Osteoblast (primary cell): ENCODE results near the gene SERPINI1. TPM values are rescaled to one million over a fixed set of nuclear protein-coding genes. Genes with fewer than 3 reads are reported as not detected.

Source experiments
- DNase-seq: peaks from one replicate; pipeline ENCODE4 v3.0.0; 2011; ENCODE audit warnings: low spot score, mixed read lengths; ENCODE audit not compliant: insufficient read length; ENCODE audit errors: missing footprints
- H2AFZ ChIP-seq: 2 replicates; pipeline ENCODE4 v1.6.0; 2011; ENCODE audit warnings: mild to moderate bottlenecking, low read length
- H3K27ac ChIP-seq: 2 replicates; pipeline ENCODE4 v1.5.1; 2011; ENCODE audit warnings: mild to moderate bottlenecking, low read depth, low read length, moderate library complexity
- H3K27me3 ChIP-seq: 2 replicates; pipeline ENCODE4 v1.6.0; 2012; ENCODE audit warnings: mild to moderate bottlenecking, control low read depth, inconsistent platforms, low read length, moderate library complexity; ENCODE audit not compliant: insufficient read depth
- H3K36me3 ChIP-seq: 2 replicates; pipeline ENCODE4 v1.5.1; 2011; ENCODE audit warnings: mild to moderate bottlenecking, low read length, control low read depth, moderate library complexity; ENCODE audit not compliant: insufficient read depth
- H3K4me1 ChIP-seq: 2 replicates; pipeline ENCODE4 v1.5.1; 2011; ENCODE audit warnings: mild to moderate bottlenecking, low read length, control low read depth, moderate library complexity; ENCODE audit not compliant: insufficient read depth
- H3K4me2 ChIP-seq: 2 replicates; pipeline ENCODE4 v1.6.0; 2011; ENCODE audit warnings: mild to moderate bottlenecking, low read length; ENCODE audit not compliant: insufficient read depth
- H3K4me3 ChIP-seq: fragments of 200-600 bp; sonication (generic); 3 replicates; pipeline ENCODE4 v1.5.1; 2012; ENCODE audit warnings: mild to moderate bottlenecking, low read length, inconsistent platforms; ENCODE audit not compliant: insufficient read depth
- H3K79me2 ChIP-seq: 2 replicates; pipeline ENCODE4 v1.6.0; 2012; ENCODE audit warnings: mild to moderate bottlenecking, low read length, control low read depth, inconsistent platforms; ENCODE audit not compliant: insufficient read depth
- H3K9me3 ChIP-seq: 2 replicates; pipeline ENCODE4 v1.5.1; 2011; ENCODE audit warnings: low read depth, low read length, control low read depth
- H4K20me1 ChIP-seq: 2 replicates; pipeline ENCODE4 v1.6.0; 2012; ENCODE audit warnings: mild to moderate bottlenecking, low read length, control low read depth; ENCODE audit not compliant: insufficient read depth
- CTCF ChIP-seq: IDR thresholded peaks from 2 replicates; pipeline ENCODE4 v1.5.1; 2011; ENCODE audit warnings: mild to moderate bottlenecking, low read depth, low read length, moderate library complexity; ENCODE audit errors: extremely low read depth
- total RNA-seq: library from RNA; depleted of rRNA; stranded (reverse); fragments of >200 nt; gene quantifications from 2 replicates; pipeline ENCODE4 v1.2.3, GENCODE V29; 2012

Gene SERPINI1
- total RNA-seq, 1 donor = 1.4 TPM

DNA sequence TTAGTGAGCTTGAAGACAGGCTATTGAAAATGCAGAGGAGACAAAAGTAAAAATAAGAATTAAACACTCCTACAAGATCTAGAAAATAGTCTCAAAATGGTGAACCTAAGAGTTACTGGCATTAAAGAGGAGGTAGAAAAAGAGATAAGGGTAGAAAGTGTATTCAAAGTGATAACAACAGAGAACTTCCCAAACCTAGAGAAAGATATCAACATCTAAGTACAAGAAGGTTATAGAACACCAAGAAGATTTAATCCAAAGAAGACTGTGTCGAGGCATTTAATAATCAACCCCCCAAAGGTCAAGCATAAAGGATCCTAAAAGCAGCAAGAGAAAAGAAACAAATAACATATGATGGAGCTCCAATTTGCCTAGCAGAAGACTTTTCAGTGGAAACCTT is 24.1 kb upstream of the SERPINI1 start:
- Histone ChIP-seq H3K4me2 (no peak overlapping the region), H3K27me3 (no peaks in the 10 kb centered on the region), H3K27ac (no peak overlapping the region), H3K4me3 (no peak overlapping the region), H3K9me3 (no peaks in the 10 kb centered on the region), H3K79me2 (peaks cover 78% of the 10 kb centered on the region), H3K36me3 (peaks cover 6% of the 10 kb centered on the region), H3K4me1 (no peaks in the 10 kb centered on the region), H4K20me1 (peaks cover 12% of the 10 kb centered on the region), H2AFZ (no peak overlapping the region)
- DNase-seq = no peak
- no peak for TF ChIP-seq CTCF

- Histone ChIP-seq H3K4me2 (no peak overlapping the region), H3K27me3 (no peaks in the 10 kb centered on the region), H3K36me3 (peaks cover 6% of the 10 kb centered on the region), H2AFZ (no peak overlapping the region), H3K4me3 (no peak overlapping the region), H3K4me1 (no peaks in the 10 kb centered on the region), H3K27ac (no peak overlapping the region), H3K79me2 (peaks cover 78% of the 10 kb centered on the region), H4K20me1 (peaks cover 12% of the 10 kb centered on the region), H3K9me3 (no peaks in the 10 kb centered on the region)
- no peak for TF ChIP-seq CTCF
- no peak for DNase-seq
Observed at GRCh38 chr3:167712445-167712844, 23.1 kb upstream of the SERPINI1 start.

GRCh38 chr3:167714871-167715270 is 20.6 kb upstream of the SERPINI1 start:
- Histone ChIP-seq H3K27ac (no peak overlapping the region), H2AFZ (no peak overlapping the region), H3K4me2 (no peak overlapping the region), H3K9me3 (no peaks in the 10 kb centered on the region), H3K27me3 (no peaks in the 10 kb centered on the region), H3K36me3 (peaks cover 17% of the 10 kb centered on the region), H4K20me1 (peaks cover 12% of the 10 kb centered on the region), H3K4me1 (no peaks in the 10 kb centered on the region), H3K4me3 (no peak overlapping the region), H3K79me2 (peaks cover 81% of the 10 kb centered on the region)
- no peak for TF ChIP-seq CTCF
- no peak for DNase-seq

DNA sequence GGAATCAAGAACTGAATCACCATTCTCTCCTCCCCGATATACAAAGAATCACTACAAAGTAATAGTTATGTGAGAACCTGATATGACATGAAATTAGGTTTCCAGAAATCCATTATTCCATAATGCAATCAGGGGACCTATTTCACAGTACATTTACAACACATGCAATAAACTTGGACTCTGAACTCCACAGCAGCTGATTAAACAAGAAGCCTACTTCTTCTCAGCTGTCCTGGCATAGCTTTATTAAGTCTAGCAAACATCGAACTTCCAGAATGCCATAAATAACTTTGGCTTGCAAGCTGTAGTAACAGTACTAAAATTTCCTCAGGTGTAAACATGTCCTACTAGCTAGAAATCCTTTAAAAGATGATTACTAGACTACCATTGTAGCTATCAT is 18.6 kb upstream of the SERPINI1 start:
- Histone ChIP-seq H4K20me1 (peaks cover 7% of the 10 kb centered on the region), H3K27me3 (no peaks in the 10 kb centered on the region), H3K4me1 (no peaks in the 10 kb centered on the region), H3K9me3 (no peaks in the 10 kb centered on the region), H3K4me3 (no peak overlapping the region), H3K27ac (no peak overlapping the region), H3K36me3 (peaks cover 15% of the 10 kb centered on the region), H3K4me2 (no peak overlapping the region), H2AFZ (no peak overlapping the region), H3K79me2 (peaks cover 77% of the 10 kb centered on the region)
- DNase-seq = no peak
- TF ChIP-seq CTCF = no peak
